HEK293T (cell line): ENCODE results near the gene DNAH1.

Experiments used
- CTCF ChIA-PET: fragments of 350-600 bp; formaldehyde crosslinking; extraction: SDS; loops from one replicate; lab custom pipeline; 2021; ENCODE audit warnings: antibody characterized with exemption, inconsistent platforms; lab: Yijun Ruan, JAX
- POLR2A ChIA-PET: fragments of 350-600 bp; formaldehyde crosslinking; extraction: SDS; loops from one replicate; lab custom pipeline; 2020; ENCODE audit warnings: antibody characterized with exemption, inconsistent platforms; lab: Yijun Ruan, JAX
- DNase-seq: peaks from one replicate; pipeline ENCODE4 v3.0.0; 2012; ENCODE audit warnings: mixed read lengths; ENCODE audit errors: extremely low spot score
- ARNT ChIP-seq: fragments of 450-650 bp; IDR thresholded peaks from 2 replicates; pipeline ENCODE4 v1.6.1; 2017; ENCODE audit warnings: mild to moderate bottlenecking
- BHLHE40 ChIP-seq: fragments of 450-650 bp; IDR thresholded peaks from 2 replicates; pipeline ENCODE4 v1.6.1; 2016; ENCODE audit warnings: mild to moderate bottlenecking, moderate library complexity, borderline replicate concordance
- CTBP1 ChIP-seq: fragments of 450-650 bp; IDR thresholded peaks from 2 replicates; pipeline ENCODE4 v1.6.1; 2016; ENCODE audit warnings: borderline replicate concordance
- ELF4 ChIP-seq: fragments of 450-650 bp; IDR thresholded peaks from 2 replicates; pipeline ENCODE4 v1.6.1; 2017; ENCODE audit warnings: antibody characterized with exemption
- FOXA1 ChIP-seq: fragments of 450-650 bp; IDR thresholded peaks from 2 replicates; pipeline ENCODE4 v1.6.1; 2016; ENCODE audit warnings: mild to moderate bottlenecking
- FOXK2 ChIP-seq: fragments of 450-650 bp; IDR thresholded peaks from 2 replicates; pipeline ENCODE4 v1.6.1; 2016; ENCODE audit warnings: mild to moderate bottlenecking
- FOXM1 ChIP-seq: fragments of 450-650 bp; IDR thresholded peaks from 2 replicates; pipeline ENCODE4 v1.6.1; 2017; ENCODE audit warnings: mild to moderate bottlenecking, borderline replicate concordance
- HDGF ChIP-seq: fragments of 450-650 bp; IDR thresholded peaks from 2 replicates; pipeline ENCODE4 v1.6.1; 2017; ENCODE audit warnings: antibody characterized with exemption, borderline replicate concordance
- L3MBTL2 ChIP-seq: fragments of 450-650 bp; conservative IDR thresholded peaks from 2 replicates; pipeline ENCODE4 v1.6.1; 2016; ENCODE audit warnings: mild to moderate bottlenecking
- LEF1 ChIP-seq: fragments of 450-650 bp; IDR thresholded peaks from 2 replicates; pipeline ENCODE4 v1.6.1; 2017; ENCODE audit warnings: mild to moderate bottlenecking, borderline replicate concordance
- NFRKB ChIP-seq: fragments of 450-650 bp; IDR thresholded peaks from 2 replicates; pipeline ENCODE4 v1.6.1; 2016; ENCODE audit warnings: mild to moderate bottlenecking, moderate library complexity
- SP1 ChIP-seq: fragments of 450-650 bp; IDR thresholded peaks from 2 replicates; pipeline ENCODE4 v1.6.1; 2017
- SUZ12 ChIP-seq: fragments of 450-650 bp; IDR thresholded peaks from 2 replicates; pipeline ENCODE4 v1.6.1; 2016; ENCODE audit warnings: mild to moderate bottlenecking
- TARDBP ChIP-seq: fragments of 450-650 bp; IDR thresholded peaks from 2 replicates; pipeline ENCODE4 v1.6.1; 2016
- ZNF384 ChIP-seq: fragments of 450-650 bp; IDR thresholded peaks from 2 replicates; pipeline ENCODE4 v1.6.1; 2016
- TF ChIP-seq, protein P1 (sequence below): fragments of 450-650 bp; IDR thresholded peaks from 2 replicates; pipeline ENCODE4 v1.6.1; 2016

Gene DNAH1

DNA sequence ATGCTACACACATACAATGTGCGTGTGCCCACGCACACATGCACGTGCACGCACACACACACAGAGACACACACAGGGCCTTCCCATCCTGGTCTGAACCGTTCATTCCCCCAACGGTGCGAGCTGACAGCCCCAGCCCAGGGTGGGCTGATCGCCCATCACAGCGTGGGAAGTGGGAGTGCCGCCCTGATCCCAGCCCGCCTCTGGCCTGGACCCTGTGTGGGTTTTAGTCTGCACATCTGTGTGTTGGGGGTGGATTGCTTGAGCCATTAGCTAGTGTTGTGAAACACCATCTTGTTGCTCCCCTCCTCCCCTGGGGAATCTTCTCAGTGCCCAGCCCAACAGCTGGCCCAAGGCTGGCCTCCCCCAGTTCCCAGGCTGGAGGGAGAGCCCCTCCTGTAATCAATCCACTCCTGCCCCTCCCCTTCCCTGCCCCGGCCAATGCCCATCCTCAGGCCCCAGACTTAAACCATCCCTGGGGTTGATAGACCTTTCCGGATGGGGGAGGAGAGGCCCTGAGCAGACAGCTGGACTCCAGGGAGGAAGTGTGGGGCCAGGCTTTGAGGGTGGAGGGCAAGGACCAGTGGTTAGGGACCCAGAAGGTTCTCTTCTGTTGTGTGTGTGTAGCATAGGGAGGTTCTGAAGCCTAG is 120.5 kb downstream of the DNAH1 start:
- no peak for TF ChIP-seq FOXM1
- no peak for TF ChIP-seq ELF4
- CTCF ChIA-PET = no interaction called here
- no peak for DNase-seq
- POLR2A ChIA-PET = no interaction called here

DNA sequence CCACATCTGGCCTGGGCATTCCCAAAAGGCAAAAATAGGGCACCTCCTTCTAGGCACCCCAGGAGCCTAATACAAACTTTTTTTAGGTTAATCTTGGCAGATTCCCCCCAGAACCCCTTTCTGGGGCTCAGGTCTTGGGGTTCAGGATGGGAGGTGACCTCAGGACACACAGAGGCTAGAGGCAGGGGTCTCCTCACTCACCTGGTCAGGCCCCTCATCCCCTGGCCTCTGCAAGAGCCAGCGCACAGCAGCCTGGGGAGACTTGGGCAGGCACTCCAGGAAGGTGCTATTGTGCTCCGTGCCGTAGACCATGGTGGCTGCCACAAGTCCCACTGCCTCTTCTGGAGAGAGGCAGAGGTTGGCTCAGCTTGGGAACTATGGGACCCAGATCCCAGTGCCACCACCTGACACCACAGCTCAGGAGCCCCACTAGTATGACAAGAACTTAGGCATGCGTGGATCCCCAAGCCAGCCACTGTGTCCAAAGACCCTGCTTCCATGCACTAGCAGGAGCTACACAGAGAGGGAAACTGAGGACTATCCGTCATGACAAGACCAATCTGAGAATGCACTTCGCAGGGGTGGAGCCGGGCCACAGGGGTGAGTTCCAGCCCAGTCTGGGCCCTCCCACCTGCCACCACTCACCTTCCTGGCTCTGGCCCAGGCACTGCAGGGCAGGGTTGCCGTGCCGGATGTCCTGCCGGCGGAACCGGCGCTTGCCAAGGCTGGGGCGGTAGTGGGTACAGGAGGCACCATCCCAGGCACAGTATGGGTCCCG is 121.4 kb downstream of the DNAH1 start:
- TF ChIP-seq TARDBP = no peak
- no peak for TF ChIP-seq FOXK2
- POLR2A ChIA-PET = no interaction called here
- CTCF ChIA-PET = no interaction called here
- no peak for DNase-seq

DNA sequence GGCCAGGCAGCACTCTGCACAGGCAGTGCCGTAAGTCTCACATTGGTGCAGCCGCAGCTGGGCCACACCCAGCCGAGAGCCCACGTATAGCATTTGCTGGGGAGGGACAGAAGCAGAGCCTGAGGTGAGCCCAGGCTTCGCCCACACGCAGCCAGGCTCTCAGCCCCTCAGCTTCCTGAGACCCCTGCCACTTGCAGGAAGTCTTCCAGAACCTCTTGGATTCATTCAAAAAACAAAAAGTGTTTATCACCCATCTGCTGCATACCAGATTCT is 121.9 kb downstream of the DNAH1 start:
- POLR2A ChIA-PET = no interaction called here

DNA sequence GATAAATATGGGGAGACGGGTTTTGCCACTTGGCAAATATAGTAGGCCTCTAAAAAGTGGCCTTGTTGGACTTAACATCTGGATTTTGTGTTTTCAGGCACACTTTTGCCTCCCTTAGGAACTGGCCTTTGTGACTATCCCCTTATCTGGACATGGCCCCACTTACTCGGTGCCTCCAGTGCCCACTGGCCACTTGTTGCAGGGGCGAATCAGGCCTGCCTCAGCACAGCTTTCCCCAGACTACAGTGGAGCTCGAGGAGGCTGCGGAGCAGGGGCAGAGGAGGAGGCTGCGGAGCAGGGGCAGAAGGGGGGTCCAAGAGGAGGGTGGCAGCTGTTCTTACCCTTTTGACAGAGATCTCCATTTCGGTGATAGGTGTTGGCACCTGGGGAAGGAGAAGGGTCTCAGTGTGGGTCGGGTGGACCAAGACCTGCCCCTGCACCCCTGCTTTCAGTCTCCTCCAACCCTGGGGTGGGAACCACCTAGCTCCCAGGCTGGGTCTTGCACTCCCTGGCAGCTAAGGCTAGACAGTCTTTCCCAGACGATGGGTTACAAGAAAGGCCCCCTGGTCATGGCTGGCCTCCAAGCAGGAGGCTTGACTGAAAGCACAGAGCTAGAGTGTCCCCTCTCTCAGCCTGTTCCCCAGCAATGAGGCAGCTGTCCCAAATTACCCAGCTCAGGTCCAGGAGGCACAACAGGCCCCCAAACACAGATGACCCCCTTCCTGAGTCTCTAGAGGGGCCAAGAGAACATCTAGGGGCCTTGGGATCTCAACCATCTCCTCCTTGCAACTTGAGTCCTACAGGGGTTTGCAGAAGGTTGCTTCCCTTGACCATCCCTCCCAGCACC is 122.7 kb downstream of the DNAH1 start:
- no peak for DNase-seq
- TF ChIP-seq FOXA1 = no peak
- TF ChIP-seq FOXM1 = no peak
- TF ChIP-seq ZNF384 = no peak
- no peak for TF ChIP-seq BHLHE40
- CTCF ChIA-PET = interaction anchor here (0.5 to 0.8 kb wide), 2 partner anchors 9 to 27 kb away, joined by 3 to 6 read pairs; no protein-coding TSS in a partner anchor
- POLR2A ChIA-PET = interaction anchor here (0.6 kb wide), 1 partner anchor 16 kb away, joined by 3 read pairs; no protein-coding TSS in a partner anchor

More for the DNA sequence above, 121.9 kb downstream of the DNAH1 start:
- CTCF ChIA-PET = no interaction called here
- no peak for DNase-seq
- TF ChIP-seq ARNT = no peak
- TF ChIP-seq NFRKB = no peak
- TF ChIP-seq TARDBP = no peak
- TF ChIP-seq L3MBTL2 = no peak
- no peak for TF ChIP-seq HDGF
- TF ChIP-seq CTBP1 = no peak
- TF ChIP-seq FOXM1 = no peak
- no peak for TF ChIP-seq SP1
- TF ChIP-seq LEF1 = no peak
- no peak for TF ChIP-seq SUZ12
- TF ChIP-seq FOXA1 = no peak
- TF ChIP-seq, protein P1, sequence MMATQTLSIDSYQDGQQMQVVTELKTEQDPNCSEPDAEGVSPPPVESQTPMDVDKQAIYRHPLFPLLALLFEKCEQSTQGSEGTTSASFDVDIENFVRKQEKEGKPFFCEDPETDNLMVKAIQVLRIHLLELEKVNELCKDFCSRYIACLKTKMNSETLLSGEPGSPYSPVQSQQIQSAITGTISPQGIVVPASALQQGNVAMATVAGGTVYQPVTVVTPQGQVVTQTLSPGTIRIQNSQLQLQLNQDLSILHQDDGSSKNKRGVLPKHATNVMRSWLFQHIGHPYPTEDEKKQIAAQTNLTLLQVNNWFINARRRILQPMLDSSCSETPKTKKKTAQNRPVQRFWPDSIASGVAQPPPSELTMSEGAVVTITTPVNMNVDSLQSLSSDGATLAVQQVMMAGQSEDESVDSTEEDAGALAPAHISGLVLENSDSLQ = no peak
- no peak for TF ChIP-seq BHLHE40
- TF ChIP-seq FOXK2 = no peak

DNA sequence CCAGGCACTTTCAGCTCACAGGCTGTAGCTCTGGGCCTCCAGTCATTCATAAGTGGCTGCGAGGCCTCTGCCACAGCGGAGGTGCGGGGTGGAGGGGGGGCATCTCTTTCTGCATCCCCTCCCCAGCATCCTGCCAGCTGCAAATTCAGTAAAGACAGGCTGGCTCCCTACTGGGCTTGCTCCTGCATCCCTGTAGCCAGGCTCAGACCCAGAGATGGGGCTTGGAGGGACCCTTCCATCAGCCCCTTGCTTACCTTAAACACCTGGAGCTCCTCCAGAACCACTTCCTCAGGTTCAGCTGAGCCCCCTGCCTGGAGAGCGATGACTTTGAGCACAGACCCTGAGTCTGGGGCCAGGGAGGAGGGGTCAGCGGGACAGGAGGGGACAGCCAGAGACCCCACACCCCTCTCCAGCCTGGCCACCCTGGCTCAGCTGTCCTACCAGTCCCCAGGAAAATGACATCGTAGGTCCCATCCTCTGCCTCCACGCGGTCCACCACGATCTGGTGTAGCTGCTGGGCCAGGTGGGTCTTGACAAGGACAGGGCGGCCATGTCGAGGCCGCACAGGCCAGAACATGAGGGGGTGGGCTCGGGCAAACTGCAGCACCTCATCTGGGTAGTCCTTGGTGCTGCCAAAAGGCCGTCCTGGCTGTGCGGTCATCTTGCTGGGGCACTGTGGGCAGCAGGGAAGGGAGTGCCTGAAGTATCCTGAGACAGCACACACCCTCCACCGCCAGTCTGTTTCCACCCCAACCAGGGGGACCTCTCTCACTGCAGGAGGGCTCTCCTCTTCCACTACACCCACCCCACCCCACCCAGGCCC is 123.5 kb downstream of the DNAH1 start:
- POLR2A ChIA-PET = no interaction called here
- DNase-seq = no peak
- no peak for TF ChIP-seq CTBP1
- no peak for TF ChIP-seq ARNT
- TF ChIP-seq HDGF = no peak
- TF ChIP-seq ZNF384 = no peak
- TF ChIP-seq SP1 = no peak
- no peak for TF ChIP-seq TARDBP
- no peak for TF ChIP-seq NFRKB
- TF ChIP-seq SUZ12 = no peak
- TF ChIP-seq BHLHE40 = no peak
- no peak for TF ChIP-seq L3MBTL2
- no peak for TF ChIP-seq FOXK2
- TF ChIP-seq LEF1 = no peak
- no peak for TF ChIP-seq FOXM1
- TF ChIP-seq ELF4 = no peak
- no peak for TF ChIP-seq FOXA1
- TF ChIP-seq, protein P1 = no peak
- CTCF ChIA-PET = interaction anchor here (0.5 to 0.8 kb wide), 3 partner anchors 8 to 27 kb away, joined by 3 to 6 read pairs (median 5); no protein-coding TSS in a partner anchor

DNA sequence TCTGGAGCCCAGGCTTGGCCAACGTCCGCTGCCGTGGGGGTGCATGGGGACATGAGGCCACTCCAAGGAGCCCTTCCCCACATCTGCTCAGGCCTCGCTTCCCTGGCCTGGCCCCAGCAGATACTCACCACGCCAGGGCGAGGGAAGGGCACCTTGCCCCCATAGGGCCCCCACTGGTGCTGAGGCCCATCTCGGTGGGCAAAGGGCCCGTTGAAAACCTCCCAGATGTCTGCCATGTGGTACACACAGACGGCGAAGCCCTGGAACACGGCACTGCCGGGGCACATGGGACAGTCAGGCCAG is 124.1 kb downstream of the DNAH1 start:
- CTCF ChIA-PET = no interaction called here
- no peak for TF ChIP-seq FOXA1
- POLR2A ChIA-PET = no interaction called here
- no peak for DNase-seq

DNA sequence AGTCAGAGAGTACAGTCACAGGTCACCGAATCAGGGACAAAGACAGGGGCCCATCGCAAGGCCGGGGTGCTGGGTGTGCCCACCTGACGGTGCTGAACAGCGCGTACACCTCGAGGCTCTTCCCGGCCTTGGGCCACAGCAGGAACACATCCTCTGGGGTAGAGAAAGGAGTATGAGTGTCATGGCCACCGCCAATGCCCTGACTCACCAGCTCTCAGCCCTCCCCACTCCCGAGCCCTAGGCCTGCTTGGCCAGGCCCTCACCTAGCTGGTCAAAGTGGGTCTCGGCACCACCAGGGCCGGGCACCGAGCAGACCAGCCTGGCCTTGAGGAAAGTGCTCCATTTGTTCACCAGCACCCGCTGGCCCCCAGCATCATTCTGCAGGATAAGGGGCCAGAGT is 124.6 kb downstream of the DNAH1 start:
- no peak for TF ChIP-seq ELF4
- POLR2A ChIA-PET = no interaction called here
- no peak for DNase-seq
- CTCF ChIA-PET = no interaction called here
